ENCODE measurements around the gene SLC43A3.

GRCh38 chr11:57363131-57364080 lies 63.5 kb downstream of the SLC43A3 start:
- TF ChIP-seq CTCF (IDR thresholded peaks at IDR 0.05) = no peak
- no peak for TF ChIP-seq POLR2A (IDR thresholded peaks at IDR 0.05; ENCODE audit: low read depth)
